BE2C (cell line): Measurements from ENCODE around the gene ARHGAP19.
A peak's percentile ranks its signal among the peaks of the same experiment; 100 is the strongest.

ENCODE experiments used
- DNase-seq: peaks from one replicate; pipeline ENCODE4 v3.0.0-alpha.2; 2020
- H3K27me3 ChIP-seq: fragments of 250-450 bp; sonication (Bioruptor Pico); 2 replicates; pipeline ENCODE4 v1.5.1; 2020; ENCODE audit warnings: mild to moderate bottlenecking
- H3K36me3 ChIP-seq: fragments of 250-450 bp; sonication (Bioruptor Pico); 2 replicates; pipeline ENCODE4 v1.5.1; 2020; ENCODE audit warnings: mild to moderate bottlenecking
- H3K4me1 ChIP-seq: fragments of 250-450 bp; sonication (Bioruptor Pico); 2 replicates; pipeline ENCODE4 v1.5.1; 2020
- H3K4me3 ChIP-seq: 2 replicates; pipeline ENCODE4 v1.5.1; 2011; ENCODE audit warnings: low read depth, low read length
- H3K9me3 ChIP-seq: fragments of 250-450 bp; sonication (Bioruptor Pico); 2 replicates; pipeline ENCODE4 v1.5.1; 2020
- CTCF ChIP-seq: IDR thresholded peaks from 2 replicates; pipeline ENCODE4 v1.5.1; 2012; ENCODE audit warnings: mild to moderate bottlenecking, low read depth, low read length

ARHGAP19 gene

GRCh38 chr10:97192952-97193435 is 99.4 kb downstream of the ARHGAP19 start:
- no peaks in the 10 kb centered on the region for H3K4me1 ChIP-seq
- DNase-seq: no peak
- no peaks in the 10 kb centered on the region for H3K27me3 ChIP-seq
- H3K4me3 ChIP-seq: no peak overlapping the region
- no peaks in the 10 kb centered on the region for H3K9me3 ChIP-seq
- no peak for TF ChIP-seq CTCF
- no peaks in the 10 kb centered on the region for H3K36me3 ChIP-seq

- no peaks in the 10 kb centered on the region for H3K36me3 ChIP-seq
- H3K27me3 ChIP-seq: peaks cover 1% of the 10 kb centered on the region
- no peak for TF ChIP-seq CTCF
These were observed 102.0 kb downstream of the ARHGAP19 start for GRCh38 chr10:97190450-97190849.

DNA sequence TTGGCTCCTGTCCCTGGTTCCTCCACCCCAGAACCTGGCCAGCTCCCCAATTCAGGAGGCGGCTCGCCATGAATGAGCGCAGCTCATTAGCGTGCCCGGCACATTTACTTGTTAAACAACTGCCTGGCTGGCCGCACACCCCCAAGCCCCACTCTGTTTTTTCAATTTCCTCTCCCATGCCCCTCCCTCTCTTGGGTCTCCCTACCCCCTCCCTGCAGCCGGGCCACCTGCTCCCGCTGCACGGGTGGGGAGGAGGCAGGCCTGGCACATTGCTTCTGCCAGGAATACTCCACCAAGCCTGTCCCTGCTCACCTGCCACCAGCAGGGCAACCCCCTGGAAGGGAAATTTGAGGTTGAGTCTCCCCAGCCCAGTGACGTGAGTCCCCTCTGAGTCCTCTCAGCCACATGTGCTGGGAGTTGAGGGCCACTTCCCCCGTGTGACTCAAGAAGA is 104.2 kb downstream of the ARHGAP19 start:
- TF ChIP-seq CTCF: no peak
- Histone ChIP-seq H3K4me3 (no peak overlapping the region), H3K27me3 (peaks cover 9% of the 10 kb centered on the region), H3K4me1 (no peaks in the 10 kb centered on the region), H3K9me3 (no peaks in the 10 kb centered on the region), H3K36me3 (no peaks in the 10 kb centered on the region)
- DNase-seq: no peak

More at GRCh38 chr10:97190450-97190849, 102.0 kb downstream of the ARHGAP19 start:
- Histone ChIP-seq H3K9me3 (no peaks in the 10 kb centered on the region), H3K4me1 (no peaks in the 10 kb centered on the region), H3K4me3 (no peak overlapping the region)
- no peak for DNase-seq

GRCh38 chr10:97186911-97187310 is 105.5 kb downstream of the ARHGAP19 start:
- no peak for DNase-seq
- no peaks in the 10 kb centered on the region for H3K9me3 ChIP-seq
- H3K4me1 ChIP-seq: no peaks in the 10 kb centered on the region
- TF ChIP-seq CTCF: no peak
- peaks cover 9% of the 10 kb centered on the region for H3K27me3 ChIP-seq
- no peak overlapping the region for H3K4me3 ChIP-seq
- H3K36me3 ChIP-seq: no peaks in the 10 kb centered on the region

DNA sequence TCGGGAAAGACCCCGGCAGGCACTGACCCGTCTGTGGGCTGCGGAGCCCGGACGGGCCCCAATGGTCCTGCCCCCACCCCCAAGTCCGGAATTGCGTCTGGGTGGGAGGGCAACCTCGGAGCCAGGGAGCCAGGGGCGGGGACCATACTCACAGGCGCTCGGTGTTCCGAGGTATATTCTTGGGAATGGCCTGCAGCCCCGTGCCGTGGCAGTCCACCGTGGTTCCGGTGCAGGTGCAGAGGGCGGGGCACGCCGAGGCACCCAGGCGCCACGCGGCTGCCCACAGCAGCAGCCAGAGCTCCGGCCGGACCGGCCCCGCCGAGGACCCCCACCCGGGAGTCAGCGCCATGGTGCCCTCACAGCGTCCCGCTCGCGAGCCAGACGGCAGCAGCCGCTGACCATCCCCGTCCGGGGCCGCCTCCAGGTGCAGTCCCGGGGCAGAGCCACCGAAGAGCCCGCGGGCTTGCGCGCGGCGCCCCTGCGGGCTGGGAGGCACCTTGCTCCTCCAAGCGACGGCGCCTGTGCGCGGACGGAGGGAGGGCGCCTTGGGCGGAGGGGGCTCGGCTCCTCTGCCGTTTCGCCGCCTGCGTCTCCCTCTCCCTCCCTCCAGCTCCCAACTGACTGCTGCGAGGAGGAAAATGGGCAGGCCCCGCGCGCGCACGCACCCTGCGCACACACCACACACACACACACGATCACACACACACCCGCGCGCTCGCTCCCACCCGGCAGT is 106.9 kb downstream of the ARHGAP19 start, which contains the start of gene SLIT1:
Gene SLIT1, minus strand, starts transcription at position 634 of the 733 bp plus-strand sequence. Its CDS starts 285 bp downstream, at position 349.
- TF ChIP-seq CTCF: no peak
- Histone ChIP-seq H3K27me3 (peaks cover 9% of the 10 kb centered on the region), H3K9me3 (no peaks in the 10 kb centered on the region), H3K4me3 (peak within 1 kb of the TSS; percentile 58), H3K4me1 (peaks cover 6% of the 10 kb centered on the region), H3K36me3 (no peaks in the 10 kb centered on the region)
- DNase-seq: peak; percentile 46

- Histone ChIP-seq H3K4me1 (peaks cover 6% of the 10 kb centered on the region), H3K4me3 (peak overlapping the region; percentile 58; the same call in 1 of the 2 replicates), H3K9me3 (no peaks in the 10 kb centered on the region), H3K27me3 (peaks cover 9% of the 10 kb centered on the region), H3K36me3 (no peaks in the 10 kb centered on the region)
- DNase-seq: no peak
- TF ChIP-seq CTCF: no peak
These were observed 107.5 kb downstream of the ARHGAP19 start for GRCh38 chr10:97184971-97185325.
